Liver (tissue), 9 donors: ENCODE measurements around the gene NDUFS2. TPM values are rescaled to one million over a fixed set of nuclear protein-coding genes. Genes with fewer than 3 reads are reported as not detected.
A peak's percentile ranks its signal among the peaks of the same experiment; 100 is the strongest.

Source experiments
- DNase-seq: peaks from one replicate; pipeline ENCODE4 v3.0.0-alpha.2; 2017; ENCODE audit warnings: low spot score
- H3K27ac ChIP-seq, 2 donors: one replicate each; pipeline ENCODE4 v1.7.0; 2013; ENCODE audit warnings: inconsistent platforms in 2 of 2, low read length in 2 of 2, control low read depth in 1 of 2, low read depth in 1 of 2, mild to moderate bottlenecking in 1 of 2
- H3K27me3 ChIP-seq, 4 donors: one replicate each; pipeline versions ENCODE4 v1.6.1 to v1.7.0; 2013; ENCODE audit warnings: low read length in 3 of 4, inconsistent platforms in 1 of 4, mild to moderate bottlenecking in 1 of 4, moderate library complexity in 1 of 4; ENCODE audit not compliant: control insufficient read depth in 4 of 4, insufficient read depth in 4 of 4
- H3K36me3 ChIP-seq, 4 donors: one replicate each; pipeline versions ENCODE4 v1.6.1 to v1.7.0; 2013; ENCODE audit warnings: low read length in 3 of 4, mild to moderate bottlenecking in 3 of 4, low read depth in 1 of 4, moderate library complexity in 1 of 4; ENCODE audit not compliant: control insufficient read depth in 4 of 4, insufficient read depth in 3 of 4
- H3K4me1 ChIP-seq, 4 donors: one replicate each; pipeline versions ENCODE4 v1.6.1 to v1.7.0; 2013; ENCODE audit warnings: low read length in 3 of 4, mild to moderate bottlenecking in 3 of 4, moderate library complexity in 1 of 4; ENCODE audit not compliant: control insufficient read depth in 4 of 4, insufficient read depth in 4 of 4
- H3K4me3 ChIP-seq, 3 donors: one replicate each; pipeline versions ENCODE4 v1.6.1 to v1.7.0; 2013; ENCODE audit warnings: low read length in 3 of 3, control low read depth in 1 of 3, low read depth in 1 of 3, mild to moderate bottlenecking in 1 of 3
- H3K9ac ChIP-seq, 2 donors: one replicate each; pipeline ENCODE4 v1.7.0; 2013; ENCODE audit warnings: low read length in 2 of 2, mild to moderate bottlenecking in 2 of 2, moderate library complexity in 2 of 2, control low read depth in 1 of 2, low read depth in 1 of 2
- H3K9me3 ChIP-seq, 4 donors: one replicate each; pipeline versions ENCODE4 v1.6.1 to v1.7.0; 2013; ENCODE audit warnings: low read length in 3 of 4; ENCODE audit not compliant: control insufficient read depth in 4 of 4
- CTCF ChIP-seq: fragments of 150-350 bp; IDR thresholded peaks from 2 replicates; pipeline ENCODE4 v1.5.1; 2017; ENCODE audit warnings: improper control_type of control experiment, low read depth, low read length; ENCODE audit not compliant: missing input control
- EGR1 ChIP-seq, 2 donors: IDR thresholded peaks; 2 replicates each; pipeline ENCODE4 v1.6.1; 2016 to 2018; ENCODE audit warnings: antibody characterized with exemption in 2 of 2, low read depth in 2 of 2
- FOXA2 ChIP-seq: IDR thresholded peaks from 2 replicates; pipeline ENCODE4 v1.6.1; 2016; ENCODE audit warnings: antibody characterized with exemption
- GABPA ChIP-seq, 2 donors: IDR thresholded peaks in 1 of 2; conservative IDR thresholded peaks in 1 of 2; 2 replicates each; pipeline ENCODE4 v1.6.1; 2016; ENCODE audit warnings: antibody characterized with exemption in 2 of 2, mild to moderate bottlenecking in 1 of 2, moderate library complexity in 1 of 2
- HNF4A ChIP-seq, 2 donors: conservative IDR thresholded peaks; 2 replicates each; pipeline ENCODE4 v1.6.1; 2016; ENCODE audit warnings: antibody characterized with exemption in 2 of 2, mild to moderate bottlenecking in 2 of 2
- JUND ChIP-seq, 2 donors: IDR thresholded peaks; 2 replicates each; pipeline ENCODE4 v1.6.1; 2016; ENCODE audit warnings: antibody characterized with exemption in 2 of 2
- NR2F2 ChIP-seq: IDR thresholded peaks from 2 replicates; pipeline ENCODE4 v1.6.1; 2016; ENCODE audit warnings: antibody characterized with exemption
- RAD21 ChIP-seq, 2 donors: IDR thresholded peaks; 2 replicates each; pipeline ENCODE4 v1.6.1; 2016; ENCODE audit warnings: antibody characterized with exemption in 2 of 2, mild to moderate bottlenecking in 2 of 2
- REST ChIP-seq: IDR thresholded peaks from 2 replicates; pipeline ENCODE4 v1.6.1; 2016; ENCODE audit warnings: antibody characterized with exemption, mild to moderate bottlenecking
- RXRA ChIP-seq, 2 donors: IDR thresholded peaks; 2 replicates each; pipeline ENCODE4 v1.6.1; 2017 to 2018; ENCODE audit warnings: antibody characterized with exemption in 2 of 2, mild to moderate bottlenecking in 1 of 2
- TAF1 ChIP-seq: conservative IDR thresholded peaks from 2 replicates; pipeline ENCODE4 v1.6.1; 2016; ENCODE audit warnings: antibody characterized with exemption, mild to moderate bottlenecking
- ZBTB33 ChIP-seq: IDR thresholded peaks from 2 replicates; pipeline ENCODE4 v1.6.1; 2016; ENCODE audit warnings: antibody characterized with exemption
- WGBS: extraction: QIAGEN DNeasy Blood & Tissue Kit; methylation state at CpG from one replicate; pipeline ENCODE4 v1.1.7; 2013; 5-methylcytosine and 5-hydroxymethylcytosine counted together
- polyA plus RNA-seq, 2 donors: library from polyadenylated mRNA; stranded (reverse) in 1 of 2; unstranded in 1 of 2; fragments of 200-250 nt in 1 of 2; fragments of >200 nt in 1 of 2; fragmentation: Nextera tagmentation in 1 of 2; extraction: Ambion mirVana in 1 of 2; gene quantifications; one replicate each; pipeline versions ENCODE4 v1.2.1 to v1.2.3, GENCODE V29; 2013 to 2015
- total RNA-seq, 2 donors: library from RNA; depleted of rRNA; stranded (reverse); fragments of >200 nt; gene quantifications; one replicate each; pipeline ENCODE4 v1.2.3, GENCODE V29; 2014
- donor health status: healthy.
- donor health status: healthy.
- donor health status: healthy.
- donor health status: healthy.
- donor health status: healthy.

The NDUFS2 gene
- total and polyA plus RNA-seq, 4 donors = 93.3 to 167 (median 120) TPM

- TF ChIP-seq CTCF (no peak), RAD21 (IDR thresholded peaks at IDR 0.05) (peak in 1 of 2 donors; percentile 15), ZBTB33 (peak; percentile 64), RXRA (IDR thresholded peaks at IDR 0.05) (peak in 1 of 2 donors; percentile 43), FOXA2 (no peak)
Measured at GRCh38 chr1:161153682-161154337, 48.4 kb upstream of the NDUFS2 start, which contains the start of gene UFC1 (continued).

GRCh38 chr1:161157867-161158266, 44.3 kb upstream of the NDUFS2 start:
- Histone ChIP-seq H3K36me3 (peaks cover 0 to 8% (median 2%) of the 10 kb centered on the region in 4 donors), H3K9me3 (no peaks in the 10 kb centered on the region), H3K4me3 (no peak overlapping the region), H3K27me3 (no peaks in the 10 kb centered on the region), H3K4me1 (peaks cover 10 to 33% (median 23%) of the 10 kb centered on the region in 4 donors), H3K27ac (no peak overlapping the region), H3K9ac (no peak overlapping the region)
- WGBS = 95% methylated on average over 1 of the region's 1 CpG
- DNase-seq = no peak
- TF ChIP-seq TAF1 = no peak
- TF ChIP-seq CTCF = no peak
- TF ChIP-seq EGR1 (IDR thresholded peaks at IDR 0.05; ENCODE audit: low read depth in 2 of 2) = no peak
- TF ChIP-seq GABPA (IDR thresholded peaks at IDR 0.05 in 1 of 2, conservative IDR thresholded peaks at IDR 0.05 in 1 of 2) = no peak
- no peak for TF ChIP-seq HNF4A (conservative IDR thresholded peaks at IDR 0.05)
- no peak for TF ChIP-seq JUND (IDR thresholded peaks at IDR 0.05)
- TF ChIP-seq NR2F2 = no peak
- TF ChIP-seq FOXA2 = no peak
- no peak for TF ChIP-seq REST
